Suprapubic skin (tissue), 4 donors: ENCODE results near the gene DSTYK. TPM values are rescaled to one million over a fixed set of nuclear protein-coding genes. Genes with fewer than 3 reads are reported as not detected.
A peak's percentile ranks its signal among the peaks of the same experiment; 100 is the strongest.

Experiments
- DNase-seq, 2 donors: peaks; one replicate each; pipeline ENCODE4 v3.0.0-alpha.2; 2019; ENCODE audit warnings: low spot score in 2 of 2
- H3K27ac ChIP-seq: fragments of 200-600 bp; sonication (generic); one replicate; pipeline ENCODE4 v1.5.1; 2019
- H3K27me3 ChIP-seq: fragments of 200-600 bp; sonication (generic); one replicate; pipeline ENCODE4 v1.5.1; 2019
- H3K36me3 ChIP-seq: fragments of 200-600 bp; sonication (generic); one replicate; pipeline ENCODE4 v1.5.1; 2019
- H3K4me1 ChIP-seq: fragments of 200-600 bp; sonication (generic); one replicate; pipeline ENCODE4 v1.5.1; 2019
- H3K4me3 ChIP-seq: fragments of 200-600 bp; sonication (generic); one replicate; pipeline ENCODE4 v1.5.1; 2019; ENCODE audit warnings: mild to moderate bottlenecking
- H3K9me3 ChIP-seq: fragments of 200-600 bp; sonication (generic); one replicate; pipeline ENCODE4 v1.5.1; 2019
- EP300 ChIP-seq: sonication (generic); formaldehyde crosslinking; IDR thresholded peaks from one replicate; pipeline ENCODE4 v1.6.1; 2017; ENCODE audit warnings: antibody characterized with exemption
- POLR2A ChIP-seq, 2 donors: fragments of 450-650 bp; IDR thresholded peaks; one replicate each; pipeline ENCODE4 v1.6.1; 2017; ENCODE audit warnings: antibody characterized with exemption in 2 of 2, mild to moderate bottlenecking in 2 of 2, moderate library complexity in 2 of 2
- POLR2AphosphoS5 ChIP-seq, 3 donors: sonication (generic); formaldehyde crosslinking; IDR thresholded peaks; one replicate each; pipeline ENCODE4 v1.6.1; 2017; ENCODE audit warnings: antibody characterized with exemption in 3 of 3
- WGBS: methylation state at CpG from one replicate; pipeline ENCODE4 v1.1.5; 2018; 5-methylcytosine and 5-hydroxymethylcytosine counted together
- total RNA-seq, 4 donors: library from RNA; depleted of rRNA; stranded (reverse); fragments of >200 nt; gene quantifications; one replicate each; pipeline ENCODE4 v1.1.0, GENCODE V29; 2016
- TF ChIP-seq, protein P1 (sequence below), 2 donors: fragments of 200-600 bp in 1 of 2; fragments of 450-650 bp in 1 of 2; sonication (generic) in 1 of 2; IDR thresholded peaks; one replicate each; pipeline ENCODE4 v1.5.1; 2016 to 2019; ENCODE audit warnings: antibody characterized with exemption in 2 of 2, mild to moderate bottlenecking in 1 of 2, moderate library complexity in 1 of 2

Gene DSTYK
- total RNA-seq, 4 donors from 2014 or later: 12.3 to 19.5 (median 17.4) TPM

DNA sequence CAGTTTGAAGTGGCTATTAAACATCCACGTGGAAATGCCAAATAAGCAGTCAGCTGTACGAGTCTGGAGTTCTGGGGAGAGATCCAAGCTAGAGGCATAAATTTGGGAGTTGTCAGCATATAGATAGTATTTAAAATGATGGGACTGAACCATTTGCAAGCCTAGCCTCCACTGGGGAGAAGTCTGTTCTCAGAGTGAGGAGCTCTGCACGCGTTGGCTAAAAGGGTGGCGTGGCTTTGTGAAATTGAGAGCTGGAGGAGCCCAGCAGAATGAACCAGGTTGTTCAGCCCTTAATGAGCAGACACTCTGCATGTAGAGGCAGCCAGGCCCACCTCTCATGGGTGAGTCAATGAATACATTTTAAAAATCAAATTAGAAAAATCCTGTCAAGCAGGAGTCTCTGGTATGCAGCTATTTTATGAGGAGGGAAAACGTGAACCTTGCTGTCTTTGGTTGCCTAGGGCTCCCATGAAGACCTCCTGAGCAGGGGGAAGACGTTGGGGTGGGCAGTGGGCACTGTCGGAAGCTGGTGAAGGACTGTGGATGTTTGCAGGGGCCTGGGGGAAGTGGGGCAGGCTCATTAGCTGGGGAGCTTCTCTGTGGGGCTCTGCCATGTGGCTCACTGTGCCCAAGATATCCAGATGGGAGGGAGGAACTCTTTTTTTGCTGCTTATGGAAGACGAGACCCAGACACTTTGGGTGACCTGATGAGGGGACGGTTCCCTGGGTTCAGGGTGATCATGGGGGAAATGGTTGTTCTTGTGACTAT lies 35.0 kb upstream of the DSTYK start:
- DNase-seq: peak in 1 of 2 donors; percentile 14
- Histone ChIP-seq H3K27ac (peak overlapping the region; percentile 5), H3K4me1 (peaks cover 40% of the 10 kb centered on the region)

DNA sequence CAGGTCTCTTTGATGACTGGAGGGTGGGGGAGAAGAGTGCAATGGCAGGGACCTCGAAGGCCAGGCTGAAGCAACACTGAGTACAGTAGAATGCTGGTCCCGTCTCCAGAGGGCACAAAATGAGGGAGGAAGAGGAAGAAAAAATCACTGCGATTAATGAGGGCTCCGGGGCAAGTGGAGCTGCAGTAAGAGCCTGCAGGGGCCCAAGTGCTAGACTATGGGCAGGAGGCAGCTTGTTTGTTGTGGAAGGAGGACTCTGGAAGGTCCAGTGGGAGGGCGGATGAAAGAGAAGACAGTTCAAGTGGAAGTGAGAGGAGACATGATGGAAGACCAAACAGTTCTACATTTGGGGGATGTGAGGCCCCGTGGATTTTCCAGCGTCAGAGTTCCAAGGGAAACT lies 33.6 kb upstream of the DSTYK start:
- Histone ChIP-seq H3K27me3 (no peaks in the 10 kb centered on the region), H3K27ac (no peak overlapping the region), H3K36me3 (peaks cover 4% of the 10 kb centered on the region), H3K4me1 (peaks cover 40% of the 10 kb centered on the region), H3K4me3 (no peak overlapping the region), H3K9me3 (no peaks in the 10 kb centered on the region)
- no peak for DNase-seq
- TF ChIP-seq POLR2A (IDR thresholded peaks at IDR 0.05) (no peak), POLR2AphosphoS5 (IDR thresholded peaks at IDR 0.05) (no peak), EP300 (no peak)
- TF ChIP-seq, protein P1, sequence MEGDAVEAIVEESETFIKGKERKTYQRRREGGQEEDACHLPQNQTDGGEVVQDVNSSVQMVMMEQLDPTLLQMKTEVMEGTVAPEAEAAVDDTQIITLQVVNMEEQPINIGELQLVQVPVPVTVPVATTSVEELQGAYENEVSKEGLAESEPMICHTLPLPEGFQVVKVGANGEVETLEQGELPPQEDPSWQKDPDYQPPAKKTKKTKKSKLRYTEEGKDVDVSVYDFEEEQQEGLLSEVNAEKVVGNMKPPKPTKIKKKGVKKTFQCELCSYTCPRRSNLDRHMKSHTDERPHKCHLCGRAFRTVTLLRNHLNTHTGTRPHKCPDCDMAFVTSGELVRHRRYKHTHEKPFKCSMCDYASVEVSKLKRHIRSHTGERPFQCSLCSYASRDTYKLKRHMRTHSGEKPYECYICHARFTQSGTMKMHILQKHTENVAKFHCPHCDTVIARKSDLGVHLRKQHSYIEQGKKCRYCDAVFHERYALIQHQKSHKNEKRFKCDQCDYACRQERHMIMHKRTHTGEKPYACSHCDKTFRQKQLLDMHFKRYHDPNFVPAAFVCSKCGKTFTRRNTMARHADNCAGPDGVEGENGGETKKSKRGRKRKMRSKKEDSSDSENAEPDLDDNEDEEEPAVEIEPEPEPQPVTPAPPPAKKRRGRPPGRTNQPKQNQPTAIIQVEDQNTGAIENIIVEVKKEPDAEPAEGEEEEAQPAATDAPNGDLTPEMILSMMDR (IDR thresholded peaks at IDR 0.05): no peak
- 87% methylated on average over 7 of the region's 7 CpGs for WGBS

More for the DNA sequence above, 35.0 kb upstream of the DSTYK start:
- Histone ChIP-seq H3K36me3 (peaks cover 4% of the 10 kb centered on the region), H3K9me3 (no peaks in the 10 kb centered on the region), H3K4me3 (no peak overlapping the region), H3K27me3 (no peaks in the 10 kb centered on the region)
- TF ChIP-seq, protein P1 (IDR thresholded peaks at IDR 0.05): no peak
- TF ChIP-seq EP300: no peak
- no peak for TF ChIP-seq POLR2A (IDR thresholded peaks at IDR 0.05)
- TF ChIP-seq POLR2AphosphoS5 (IDR thresholded peaks at IDR 0.05): no peak
- WGBS: 52% methylated on average over 10 of the region's 10 CpGs

DNA sequence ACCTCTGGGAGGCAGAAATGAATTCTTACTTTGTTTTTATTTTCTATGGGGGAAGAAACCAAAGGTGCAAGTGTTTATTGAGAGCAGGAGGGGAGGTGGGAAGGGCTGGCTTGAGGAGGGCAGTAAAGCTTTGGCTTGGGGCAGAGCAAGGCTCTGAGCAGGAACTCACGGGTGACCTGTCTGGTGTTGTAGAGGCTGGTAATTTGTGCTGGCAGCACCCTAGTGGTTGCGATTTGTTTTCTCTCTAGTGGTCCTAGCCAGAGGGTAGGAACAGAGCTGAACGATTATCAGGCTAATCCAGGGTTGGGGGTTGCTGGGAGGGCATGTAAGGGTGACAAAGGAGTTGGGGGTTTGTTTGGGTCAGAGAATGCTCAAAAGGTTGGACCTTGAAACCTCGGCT lies 32.9 kb upstream of the DSTYK start:
- WGBS: 86% methylated on average over 4 of the region's 4 CpGs
- TF ChIP-seq POLR2AphosphoS5 (IDR thresholded peaks at IDR 0.05) (no peak), POLR2A (IDR thresholded peaks at IDR 0.05) (no peak), EP300 (no peak)
- TF ChIP-seq, protein P1 (IDR thresholded peaks at IDR 0.05): no peak
- DNase-seq: no peak

DNA sequence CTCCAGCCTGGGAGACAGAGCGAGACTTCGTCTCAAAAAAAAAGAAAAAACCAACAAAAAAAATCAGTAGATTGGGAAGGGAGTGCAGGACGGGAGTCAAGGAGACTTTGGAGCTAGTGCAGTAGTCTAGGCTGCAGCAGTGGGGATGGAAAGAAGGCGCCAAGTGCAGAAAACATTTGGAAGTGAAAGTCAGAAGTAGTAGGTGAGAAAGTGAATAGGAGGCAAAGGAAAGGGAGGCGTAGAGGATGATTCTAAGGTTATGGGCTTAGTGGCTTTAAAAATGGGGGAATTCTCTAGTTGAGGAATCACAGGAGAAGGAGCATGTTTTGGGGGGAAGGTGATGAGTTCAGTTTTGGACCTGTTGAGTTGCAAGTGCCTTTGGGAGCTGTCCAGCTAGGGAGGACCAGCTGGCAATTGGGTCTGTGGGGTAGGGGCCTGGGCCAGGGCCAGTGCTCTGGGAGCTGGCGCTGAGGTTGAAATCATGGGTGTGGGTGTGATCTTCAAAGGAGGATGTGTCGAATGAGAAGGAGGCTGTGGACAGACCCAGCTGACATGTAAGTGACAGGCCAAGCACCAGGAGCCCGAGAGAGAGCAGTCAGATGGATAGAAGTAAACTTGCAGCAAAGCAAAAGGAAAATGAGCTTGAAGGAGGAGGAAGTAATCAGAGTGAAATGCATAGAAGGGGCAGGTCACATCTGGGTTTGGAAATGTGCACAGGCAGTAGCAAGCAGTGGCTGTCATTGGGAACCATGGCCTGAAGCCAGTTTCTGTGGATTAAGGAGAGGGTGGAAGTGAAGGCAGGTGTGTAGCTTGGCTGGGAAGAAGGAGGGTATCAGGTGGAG lies 32.1 kb upstream of the DSTYK start:
- no peak overlapping the region for H3K4me3 ChIP-seq
- peaks cover 27% of the 10 kb centered on the region for H3K4me1 ChIP-seq
- no peaks in the 10 kb centered on the region for H3K9me3 ChIP-seq
- H3K27ac ChIP-seq: no peak overlapping the region
- WGBS: 90% methylated on average over 8 of the region's 8 CpGs
- H3K27me3 ChIP-seq: no peaks in the 10 kb centered on the region
- no peak for DNase-seq
- H3K36me3 ChIP-seq: peaks cover 4% of the 10 kb centered on the region
- no peak for TF ChIP-seq EP300
- no peak for TF ChIP-seq POLR2AphosphoS5 (IDR thresholded peaks at IDR 0.05)

More for the DNA sequence above, 32.9 kb upstream of the DSTYK start:
- H3K27me3 ChIP-seq: no peaks in the 10 kb centered on the region
- no peak overlapping the region for H3K27ac ChIP-seq
- no peak overlapping the region for H3K4me3 ChIP-seq
- H3K9me3 ChIP-seq: no peaks in the 10 kb centered on the region
- H3K4me1 ChIP-seq: peaks cover 35% of the 10 kb centered on the region
- peaks cover 4% of the 10 kb centered on the region for H3K36me3 ChIP-seq

DNA sequence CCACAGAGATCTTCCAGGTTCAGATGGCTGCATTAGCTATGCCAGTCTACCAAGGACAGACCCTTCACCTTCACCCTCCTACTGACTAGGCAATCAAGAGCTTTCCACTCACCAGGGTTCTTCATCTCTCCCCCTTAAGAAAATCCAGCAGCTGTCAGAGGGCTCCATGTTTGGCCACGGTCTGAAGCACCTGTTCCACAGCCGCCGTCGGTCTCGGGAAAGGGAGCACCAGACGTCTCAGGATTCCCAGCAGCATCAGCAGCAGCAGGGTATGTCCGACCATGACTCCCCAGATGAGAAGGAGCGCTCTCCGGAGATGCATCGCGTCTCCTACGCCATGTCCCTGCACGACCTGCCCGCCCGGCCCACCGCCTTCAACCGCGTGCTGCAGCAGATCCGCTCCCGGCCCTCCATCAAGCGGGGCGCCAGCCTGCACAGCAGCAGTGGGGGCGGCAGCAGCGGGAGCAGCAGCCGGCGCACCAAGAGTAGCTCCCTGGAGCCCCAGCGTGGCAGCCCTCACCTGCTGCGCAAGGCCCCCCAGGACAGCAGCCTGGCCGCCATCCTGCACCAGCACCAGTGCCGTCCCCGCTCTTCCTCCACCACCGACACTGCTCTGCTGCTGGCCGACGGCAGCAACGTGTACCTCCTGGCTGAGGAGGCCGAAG lies 30.0 kb upstream of the DSTYK start:
- 96% methylated on average over 36 of the region's 36 CpGs for WGBS
- no peak for DNase-seq

More for the DNA sequence above, 30.0 kb upstream of the DSTYK start:
- Histone ChIP-seq H3K4me3 (no peak overlapping the region), H3K27me3 (no peaks in the 10 kb centered on the region), H3K9me3 (no peaks in the 10 kb centered on the region), H3K4me1 (peaks cover 9% of the 10 kb centered on the region), H3K36me3 (peaks cover 4% of the 10 kb centered on the region), H3K27ac (no peak overlapping the region)
- no peak for TF ChIP-seq POLR2AphosphoS5 (IDR thresholded peaks at IDR 0.05)
- TF ChIP-seq EP300: no peak
- TF ChIP-seq POLR2A (IDR thresholded peaks at IDR 0.05): no peak
- TF ChIP-seq, protein P1 (IDR thresholded peaks at IDR 0.05): no peak
